Tibial artery (tissue), 4 donors: Measurements from ENCODE around the gene ZBTB46.

Experiments used
- DNase-seq, 2 donors: peaks; one replicate each; pipeline ENCODE4 v3.0.0-alpha.2; 2019
- H3K27ac ChIP-seq, 2 donors: fragments of 200-600 bp; sonication (generic) in 1 of 2; 1 replicate in 1 of 2; 2 replicates in 1 of 2; pipeline ENCODE4 v1.5.1; 2018 to 2019; ENCODE audit warnings: mild to moderate bottlenecking in 1 of 2
- H3K27me3 ChIP-seq, 2 donors: fragments of 200-600 bp; sonication (generic) in 1 of 2; one replicate each; pipeline versions ENCODE4 v1.5.1 to v1.6.0; 2016 to 2019
- H3K36me3 ChIP-seq, 3 donors: fragments of 200-600 bp; sonication (generic) in 2 of 3; one replicate each; pipeline ENCODE4 v1.5.1; 2016 to 2019; ENCODE audit warnings: mild to moderate bottlenecking in 2 of 3
- H3K4me1 ChIP-seq, 4 donors: fragments of 200-600 bp; sonication (generic) in 2 of 4; 1 replicate in 3 of 4; 2 replicates in 1 of 4; pipeline ENCODE4 v1.5.1; 2016 to 2019
- H3K4me3 ChIP-seq, 2 donors: fragments of 200-600 bp; sonication (generic) in 1 of 2; 1 replicate in 1 of 2; 2 replicates in 1 of 2; pipeline ENCODE4 v1.5.1; 2018 to 2019; ENCODE audit warnings: mild to moderate bottlenecking in 2 of 2
- H3K9me3 ChIP-seq, 3 donors: fragments of 200-600 bp; sonication (generic) in 1 of 3; one replicate each; pipeline ENCODE4 v1.5.1; 2016 to 2019
- CTCF ChIP-seq, 2 experiments: fragments of 200-600 bp in 1 of 2; fragments of 450-650 bp in 1 of 2; IDR thresholded peaks; one replicate each; pipeline ENCODE4 v1.5.1; 2017 to 2019; ENCODE audit warnings: antibody characterized with exemption in 2 of 2, mild to moderate bottlenecking in 1 of 2, moderate library complexity in 1 of 2
- intact Hi-C: fragments of 100-400 bp; cut with DNase I; formaldehyde crosslinking; loops from one replicate; pipeline ENCODE4 v1.15.0; 2023; ENCODE audit warnings: low total_unique reads

The ZBTB46 gene

GRCh38 chr20:63718996-63719395, 112.1 kb downstream of the ZBTB46 start:
- no peak for DNase-seq
- peaks cover 0 to 17% (median 12%) of the 10 kb centered on the region in 3 donors for H3K9me3 ChIP-seq
- intact Hi-C loops = no loop called here
- peaks cover 63 to 87% (median 69%) of the 10 kb centered on the region in 3 donors for H3K36me3 ChIP-seq
- no peak for TF ChIP-seq CTCF (IDR thresholded peaks at IDR 0.05)
- no peak overlapping the region for H3K27ac ChIP-seq
- H3K4me1 ChIP-seq = no peaks in the 10 kb centered on the region
- no peak overlapping the region for H3K4me3 ChIP-seq
- H3K27me3 ChIP-seq = no peaks in the 10 kb centered on the region

DNA sequence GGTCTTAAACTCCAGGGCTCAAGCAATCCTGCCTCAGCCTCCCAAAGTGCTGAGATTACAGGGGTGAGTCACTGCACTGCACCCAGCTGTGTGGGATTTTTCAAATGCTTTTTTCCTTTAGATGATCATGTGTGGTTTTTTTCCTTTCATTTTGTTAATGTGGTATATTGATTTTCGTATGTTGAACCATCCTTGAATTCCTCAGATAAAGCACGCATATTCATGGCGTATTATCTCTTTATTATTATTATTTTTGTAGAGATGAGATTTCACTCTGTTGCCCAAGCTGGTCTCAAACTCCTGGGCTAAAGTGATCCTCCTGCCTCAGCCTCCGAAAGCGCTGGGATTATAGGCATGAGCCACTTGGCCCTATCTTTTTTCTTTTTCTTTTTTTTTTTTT, 116.2 kb downstream of the ZBTB46 start:
- Histone ChIP-seq H3K9me3 (peaks cover 0 to 17% (median 12%) of the 10 kb centered on the region in 3 donors), H3K27me3 (no peaks in the 10 kb centered on the region), H3K4me1 (peaks cover 0 to 12% (median 0%) of the 10 kb centered on the region in 4 donors), H3K4me3 (no peak overlapping the region), H3K36me3 (peaks cover 75 to 93% (median 88%) of the 10 kb centered on the region in 3 donors), H3K27ac (no peak overlapping the region)
- TF ChIP-seq CTCF (IDR thresholded peaks at IDR 0.05) = no peak
- intact Hi-C loops = no loop called here
- no peak for DNase-seq

- no peak for DNase-seq
- H3K4me1 ChIP-seq = peaks cover 0 to 28% (median 15%) of the 10 kb centered on the region in 4 donors
- no peak overlapping the region for H3K4me3 ChIP-seq
- H3K9me3 ChIP-seq = peaks cover 0 to 12% (median 6%) of the 10 kb centered on the region in 3 donors
- intact Hi-C loops = no loop called here
- peaks cover 53 to 79% (median 62%) of the 10 kb centered on the region in 3 donors for H3K36me3 ChIP-seq
- TF ChIP-seq CTCF (IDR thresholded peaks at IDR 0.05) = no peak
- no peaks in the 10 kb centered on the region for H3K27me3 ChIP-seq
- no peak overlapping the region for H3K27ac ChIP-seq
Measured at GRCh38 chr20:63712191-63712590, 118.9 kb downstream of the ZBTB46 start.

DNA sequence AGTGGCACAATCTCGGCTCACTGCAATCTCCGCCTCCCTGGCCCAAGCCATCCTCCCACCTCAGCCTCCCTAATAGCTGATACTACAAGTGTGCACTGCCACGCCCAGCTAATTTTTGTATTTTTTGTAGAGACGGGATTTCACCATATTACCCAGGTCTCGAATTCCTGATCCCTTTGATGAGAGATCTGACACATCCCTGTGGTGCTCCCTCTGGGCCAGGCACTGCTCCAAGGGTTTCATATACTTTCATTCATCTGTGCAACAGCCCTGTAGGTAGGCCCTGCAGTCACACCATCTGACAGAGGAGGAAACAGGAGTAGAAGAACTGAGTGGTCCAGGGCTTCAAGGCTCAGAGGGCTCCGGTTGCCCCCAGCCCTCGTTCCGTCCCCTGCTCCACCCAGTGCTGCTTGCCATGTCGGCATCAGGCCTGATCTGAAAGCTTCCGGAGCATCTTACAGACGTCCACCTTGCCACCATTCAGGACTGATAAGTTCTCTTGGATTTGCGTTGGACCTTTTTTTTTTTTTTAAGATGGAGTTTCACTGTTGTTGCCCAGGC, 119.9 kb downstream of the ZBTB46 start:
- Histone ChIP-seq H3K27me3 (no peaks in the 10 kb centered on the region), H3K27ac (no peak overlapping the region), H3K4me1 (peaks cover 0 to 37% (median 24%) of the 10 kb centered on the region in 4 donors), H3K4me3 (no peak overlapping the region), H3K9me3 (peaks cover 0 to 12% (median 6%) of the 10 kb centered on the region in 3 donors), H3K36me3 (peaks cover 49 to 72% (median 53%) of the 10 kb centered on the region in 3 donors)
- intact Hi-C loops = no loop called here
- DNase-seq = peak in 1 of 2 donors; percentile 31
- TF ChIP-seq CTCF (IDR thresholded peaks at IDR 0.05) = no peak

DNA sequence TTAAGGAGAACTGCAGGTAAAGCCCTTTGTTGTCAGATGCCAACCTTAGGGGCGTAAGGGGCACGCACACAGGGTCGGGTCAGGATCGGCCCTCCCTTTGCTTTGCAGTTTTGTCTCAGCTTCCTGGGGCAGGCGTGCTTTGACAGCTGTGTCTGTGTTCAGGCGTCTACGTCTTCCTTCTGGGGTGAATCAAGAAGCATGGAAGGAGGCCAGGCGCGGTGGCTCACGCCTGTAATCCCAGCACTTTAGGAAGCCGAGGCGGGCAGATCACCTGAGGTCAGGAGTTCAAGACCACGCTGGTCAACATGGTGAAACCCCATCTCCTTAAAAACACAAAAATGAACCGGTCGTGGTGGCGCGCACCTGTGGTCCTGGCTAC, 121.9 kb downstream of the ZBTB46 start:
- no peak for TF ChIP-seq CTCF (IDR thresholded peaks at IDR 0.05)
- Histone ChIP-seq H3K9me3 (no peaks in the 10 kb centered on the region), H3K27ac (no peak overlapping the region), H3K27me3 (no peaks in the 10 kb centered on the region), H3K4me3 (peak overlapping the region; percentile 82 to 83), H3K36me3 (peaks cover 47 to 75% (median 47%) of the 10 kb centered on the region in 3 donors), H3K4me1 (peaks cover 0 to 40% (median 28%) of the 10 kb centered on the region in 4 donors)
- intact Hi-C loops = loop anchor here (5.0 kb wide), 2 partner anchors 52 to 82 kb away; partner anchors contain the start of genes GMEB2 and RTEL1
- peak in 1 of 2 donors; percentile 59 for DNase-seq
